Activated CD4-positive, alpha-beta memory T cell treated with anti-CD3 and anti-CD28 coated beads, Interleukin-2, amount 10 ng/mL, durations not matched to agents 7 days and 5 days (primary cell): ENCODE data around the gene MCU. TPM values are rescaled to one million over a fixed set of nuclear protein-coding genes. Genes with fewer than 3 reads are reported as not detected.
A peak's percentile ranks its signal among the peaks of the same experiment; 100 is the strongest.

ENCODE experiments used
- CTCF ChIA-PET: fragments of 350-600 bp; sonication (Branson Sonifier 250); formaldehyde crosslinking; loops from one replicate; lab custom pipeline; 2021; ENCODE audit warnings: antibody characterized with exemption, inconsistent platforms; lab: Charles Lee
- POLR2A ChIA-PET: fragments of 350-600 bp; sonication (Branson Sonifier 250); formaldehyde crosslinking; loops from one replicate; lab custom pipeline; 2021; ENCODE audit warnings: antibody characterized with exemption; lab: Charles Lee
- DNase-seq: peaks from one replicate; pipeline ENCODE4 v3.0.0-alpha.2; 2020
- H3K27ac Mint-ChIP-seq: one replicate; pipeline ENCODE4 v1.8.0; 2021; ENCODE audit warnings: mild to moderate bottlenecking, mixed read lengths
- H3K27me3 Mint-ChIP-seq: one replicate; pipeline ENCODE4 v1.8.0; 2021; ENCODE audit warnings: mixed read lengths
- H3K36me3 Mint-ChIP-seq: one replicate; pipeline ENCODE4 v1.8.0; 2021; ENCODE audit warnings: low read depth, mixed read lengths
- H3K4me1 Mint-ChIP-seq: one replicate; pipeline ENCODE4 v1.8.0; 2021; ENCODE audit warnings: mixed read lengths
- H3K4me3 Mint-ChIP-seq: one replicate; pipeline ENCODE4 v1.8.0; 2021; ENCODE audit warnings: mild to moderate bottlenecking, mixed read lengths
- H3K9me3 Mint-ChIP-seq: one replicate; pipeline ENCODE4 v1.8.0; 2021; ENCODE audit warnings: mixed read lengths
- total RNA-seq, 2 experiments: library from RNA; stranded (reverse); gene quantifications; one replicate each; pipeline ENCODE4 v1.2.3, GENCODE V29; 2021

The MCU gene
- total RNA-seq, 2 experiments from 2014 or later, result 14.5 to 16.1 TPM

- H3K4me1 Mint-ChIP-seq, result no peaks in the 10 kb centered on the region
- no peaks in the 10 kb centered on the region for H3K36me3 Mint-ChIP-seq
- POLR2A ChIA-PET, result no interaction called here
- H3K27ac Mint-ChIP-seq, result no peak overlapping the region
- no peaks in the 10 kb centered on the region for H3K9me3 Mint-ChIP-seq
- CTCF ChIA-PET, result no interaction called here
- H3K4me3 Mint-ChIP-seq, result no peak overlapping the region
- no peak for DNase-seq
- no peaks in the 10 kb centered on the region for H3K27me3 Mint-ChIP-seq
These were observed 139.9 kb downstream of the MCU start for GRCh38 chr10:72831696-72832409.

GRCh38 chr10:72832701-72833100 is 140.8 kb downstream of the MCU start:
- Mint-ChIP-seq H3K4me3 (no peak overlapping the region), H3K27ac (no peak overlapping the region), H3K9me3 (no peaks in the 10 kb centered on the region), H3K36me3 (no peaks in the 10 kb centered on the region), H3K27me3 (no peaks in the 10 kb centered on the region), H3K4me1 (no peaks in the 10 kb centered on the region)
- POLR2A ChIA-PET, result interaction anchor here (1.4 kb wide), 1 partner anchor 9 kb away, joined by 3 read pairs; no protein-coding TSS in a partner anchor
- CTCF ChIA-PET, result interaction anchor here (1.4 to 2.9 kb wide), 3 partner anchors 42 to 478 kb away, joined by 3 to 35 read pairs (median 7); partner anchors contain the start of gene DNAJB12
- no peak for DNase-seq

GRCh38 chr10:72834183-72834825 is 142.4 kb downstream of the MCU start:
- ChIA-PET CTCF (interaction anchor here (0.5 to 2.9 kb wide), 12 partner anchors 10 to 559 kb away, joined by 3 to 35 read pairs (median 3); partner anchors contain the start of gene DNAJB12), POLR2A (interaction anchor here (0.6 to 2.4 kb wide), 2 partner anchors 12 to 470 kb away, joined by 3 to 14 read pairs; no protein-coding TSS in a partner anchor)
- no peak overlapping the region for H3K4me3 Mint-ChIP-seq
- H3K4me1 Mint-ChIP-seq, result no peaks in the 10 kb centered on the region
- H3K9me3 Mint-ChIP-seq, result no peaks in the 10 kb centered on the region
- peak; percentile 48 for DNase-seq
- no peak overlapping the region for H3K27ac Mint-ChIP-seq
- no peaks in the 10 kb centered on the region for H3K27me3 Mint-ChIP-seq
- no peaks in the 10 kb centered on the region for H3K36me3 Mint-ChIP-seq

GRCh38 chr10:72840319-72840718 is 148.4 kb downstream of the MCU start:
- no peak overlapping the region for H3K4me3 Mint-ChIP-seq
- ChIA-PET POLR2A (no interaction called here), CTCF (no interaction called here)
- H3K27me3 Mint-ChIP-seq, result no peaks in the 10 kb centered on the region
- DNase-seq, result no peak
- H3K27ac Mint-ChIP-seq, result no peak overlapping the region
- peaks cover 10% of the 10 kb centered on the region for H3K4me1 Mint-ChIP-seq
- H3K9me3 Mint-ChIP-seq, result no peaks in the 10 kb centered on the region
- no peaks in the 10 kb centered on the region for H3K36me3 Mint-ChIP-seq

- POLR2A ChIA-PET, result interaction anchor here (1.4 kb wide), 1 partner anchor 8 kb away, joined by 3 read pairs; no protein-coding TSS in a partner anchor
- Mint-ChIP-seq H3K4me1 (peaks cover 10% of the 10 kb centered on the region), H3K36me3 (no peaks in the 10 kb centered on the region), H3K27me3 (no peaks in the 10 kb centered on the region), H3K4me3 (no peak overlapping the region), H3K9me3 (no peaks in the 10 kb centered on the region), H3K27ac (no peak overlapping the region)
- CTCF ChIA-PET, result no interaction called here
- DNase-seq, result no peak
These were observed 149.5 kb downstream of the MCU start for GRCh38 chr10:72841487-72841886.

- Mint-ChIP-seq H3K27me3 (no peaks in the 10 kb centered on the region), H3K9me3 (no peaks in the 10 kb centered on the region), H3K4me3 (no peak overlapping the region), H3K4me1 (peaks cover 10% of the 10 kb centered on the region), H3K27ac (no peak overlapping the region), H3K36me3 (no peaks in the 10 kb centered on the region)
- CTCF ChIA-PET, result no interaction called here
- no peak for DNase-seq
- POLR2A ChIA-PET, result interaction anchor here (1.4 kb wide), 1 partner anchor 9 kb away, joined by 3 read pairs; no protein-coding TSS in a partner anchor
These were observed 150.2 kb downstream of the MCU start for GRCh38 chr10:72842164-72842563.

GRCh38 chr10:72846238-72846637 is 154.3 kb downstream of the MCU start:
- Mint-ChIP-seq H3K36me3 (peaks cover under 1% of the 10 kb centered on the region), H3K9me3 (peaks cover 2% of the 10 kb centered on the region), H3K4me1 (peaks cover 10% of the 10 kb centered on the region), H3K4me3 (no peak overlapping the region), H3K27me3 (no peaks in the 10 kb centered on the region), H3K27ac (no peak overlapping the region)
- ChIA-PET POLR2A (no interaction called here), CTCF (interaction anchor here (0.6 kb wide), 1 partner anchor 31 kb away, joined by 3 read pairs; no protein-coding TSS in a partner anchor)
- no peak for DNase-seq

GRCh38 chr10:72847681-72848080 is 155.7 kb downstream of the MCU start:
- no peak for DNase-seq
- H3K9me3 Mint-ChIP-seq, result peaks cover 6% of the 10 kb centered on the region
- H3K4me3 Mint-ChIP-seq, result no peak overlapping the region
- ChIA-PET POLR2A (no interaction called here), CTCF (no interaction called here)
- no peak overlapping the region for H3K27ac Mint-ChIP-seq
- H3K36me3 Mint-ChIP-seq, result peaks cover 2% of the 10 kb centered on the region
- no peaks in the 10 kb centered on the region for H3K27me3 Mint-ChIP-seq
- no peaks in the 10 kb centered on the region for H3K4me1 Mint-ChIP-seq

GRCh38 chr10:72850861-72851260 is 158.9 kb downstream of the MCU start:
- no peak overlapping the region for H3K4me3 Mint-ChIP-seq
- POLR2A ChIA-PET, result no interaction called here

GRCh38 chr10:72851509-72851908 is 159.6 kb downstream of the MCU start:
- Mint-ChIP-seq H3K4me1 (no peaks in the 10 kb centered on the region), H3K36me3 (peaks cover 2% of the 10 kb centered on the region), H3K27ac (no peak overlapping the region), H3K4me3 (no peak overlapping the region), H3K9me3 (peaks cover 6% of the 10 kb centered on the region), H3K27me3 (no peaks in the 10 kb centered on the region)
- DNase-seq, result no peak
- POLR2A ChIA-PET, result no interaction called here
- CTCF ChIA-PET, result no interaction called here

More at GRCh38 chr10:72850861-72851260, 158.9 kb downstream of the MCU start:
- H3K9me3 Mint-ChIP-seq, result peaks cover 6% of the 10 kb centered on the region
- H3K27me3 Mint-ChIP-seq, result no peaks in the 10 kb centered on the region
- H3K27ac Mint-ChIP-seq, result no peak overlapping the region
- H3K36me3 Mint-ChIP-seq, result peaks cover 2% of the 10 kb centered on the region
- DNase-seq, result no peak
- CTCF ChIA-PET, result interaction anchor here (1.0 kb wide), 1 partner anchor 26 kb away, joined by 3 read pairs; no protein-coding TSS in a partner anchor
- H3K4me1 Mint-ChIP-seq, result no peaks in the 10 kb centered on the region

GRCh38 chr10:72852508-72852907 is 160.6 kb downstream of the MCU start:
- Mint-ChIP-seq H3K4me3 (no peak overlapping the region), H3K9me3 (peaks cover 6% of the 10 kb centered on the region), H3K36me3 (peaks cover 2% of the 10 kb centered on the region), H3K27ac (no peak overlapping the region), H3K27me3 (no peaks in the 10 kb centered on the region), H3K4me1 (no peaks in the 10 kb centered on the region)
- CTCF ChIA-PET, result no interaction called here
- DNase-seq, result no peak
- POLR2A ChIA-PET, result no interaction called here

- CTCF ChIA-PET, result no interaction called here
These were observed 163.2 kb downstream of the MCU start for GRCh38 chr10:72855129-72855528.

GRCh38 chr10:72855790-72856189 is 163.8 kb downstream of the MCU start:
- Mint-ChIP-seq H3K9me3 (peaks cover 6% of the 10 kb centered on the region), H3K27ac (no peak overlapping the region), H3K27me3 (no peaks in the 10 kb centered on the region), H3K4me1 (no peaks in the 10 kb centered on the region), H3K36me3 (peaks cover 4% of the 10 kb centered on the region), H3K4me3 (no peak overlapping the region)
- CTCF ChIA-PET, result no interaction called here
- POLR2A ChIA-PET, result no interaction called here
- no peak for DNase-seq

More at GRCh38 chr10:72855129-72855528, 163.2 kb downstream of the MCU start:
- POLR2A ChIA-PET, result no interaction called here
- H3K4me3 Mint-ChIP-seq, result no peak overlapping the region
- no peak overlapping the region for H3K27ac Mint-ChIP-seq
- H3K4me1 Mint-ChIP-seq, result no peaks in the 10 kb centered on the region
- H3K27me3 Mint-ChIP-seq, result no peaks in the 10 kb centered on the region
- no peak for DNase-seq
- peaks cover 4% of the 10 kb centered on the region for H3K36me3 Mint-ChIP-seq
- H3K9me3 Mint-ChIP-seq, result peaks cover 6% of the 10 kb centered on the region
